Measurements from ENCODE around the gene ZNF579. TPM values are rescaled to one million over a fixed set of nuclear protein-coding genes. Genes with fewer than 3 reads are reported as not detected.
"Not testable (repeated sequence)": the region's sequence is repeated elsewhere in the genome, so short reads cannot be mapped to it uniquely, and the experiment has no call there.

Gene ZNF579
- total RNA-seq, 4 donors from 2014 or later = 4.2 to 5.1 (median 4.6) TPM

DNA sequence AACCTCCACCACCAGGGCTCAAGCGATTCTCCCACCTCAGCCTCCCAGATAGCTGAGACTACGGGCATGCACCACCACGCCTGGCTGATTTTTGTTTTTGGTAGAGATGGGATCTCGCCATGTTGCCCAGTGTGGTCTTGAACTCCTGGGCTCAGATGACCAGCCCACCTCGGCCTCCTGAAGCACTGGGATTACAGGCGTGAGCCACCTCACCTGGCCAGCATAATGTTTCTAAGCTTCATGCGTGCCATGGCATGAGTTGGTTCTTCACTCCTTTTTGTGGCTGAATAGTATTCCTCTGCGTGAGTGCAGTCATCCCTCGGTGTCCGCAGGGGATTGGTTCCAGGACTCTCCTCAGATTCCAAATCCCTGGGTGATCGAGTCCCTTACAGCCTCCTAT lies 4.2 kb upstream of the ZNF579 start:
- TF ChIP-seq POLR2A (IDR thresholded peaks at IDR 0.05) = no peak

DNA sequence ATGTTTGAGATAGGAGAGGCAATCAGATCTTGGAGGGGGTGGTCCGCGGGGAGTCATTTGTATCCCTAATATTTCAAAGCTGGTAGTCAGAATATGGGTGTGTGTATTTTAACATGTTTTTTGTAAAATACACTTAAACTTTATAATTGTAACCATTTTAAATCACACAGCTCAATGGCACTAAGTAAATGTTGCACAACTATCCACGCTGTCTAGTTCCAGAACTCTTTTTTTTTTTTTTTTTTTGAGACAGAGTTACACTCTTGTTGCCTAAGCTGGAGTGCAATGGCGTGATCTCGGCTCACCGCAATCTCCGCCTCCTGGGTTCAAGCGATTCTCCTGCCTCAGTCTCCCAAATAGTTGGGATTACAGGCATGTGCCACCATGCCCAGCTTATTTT lies 3.2 kb upstream of the ZNF579 start:
- H3K4me3 ChIP-seq (ENCODE audit: low read depth, poor library complexity, severe bottlenecking); intact Hi-C loops (cut with DNase I; ENCODE audit: low total_unique reads); DNase-seq (ENCODE audit: low spot score in 2 of 2): not testable (repeated sequence)
- 74 to 80% methylated on average over 8 of the region's 8 CpGs for WGBS, 2 donors

More for the DNA sequence above, 4.2 kb upstream of the ZNF579 start:
- intact Hi-C loops (cut with DNase I; ENCODE audit: low total_unique reads) = no loop called here
- DNase-seq (ENCODE audit: low spot score in 2 of 2) = no peak
- H3K4me3 ChIP-seq (ENCODE audit: low read depth, poor library complexity, severe bottlenecking) = no peak overlapping the region
- WGBS, 2 donors = 76 to 91% methylated on average over 11 of the region's 11 CpGs

DNA sequence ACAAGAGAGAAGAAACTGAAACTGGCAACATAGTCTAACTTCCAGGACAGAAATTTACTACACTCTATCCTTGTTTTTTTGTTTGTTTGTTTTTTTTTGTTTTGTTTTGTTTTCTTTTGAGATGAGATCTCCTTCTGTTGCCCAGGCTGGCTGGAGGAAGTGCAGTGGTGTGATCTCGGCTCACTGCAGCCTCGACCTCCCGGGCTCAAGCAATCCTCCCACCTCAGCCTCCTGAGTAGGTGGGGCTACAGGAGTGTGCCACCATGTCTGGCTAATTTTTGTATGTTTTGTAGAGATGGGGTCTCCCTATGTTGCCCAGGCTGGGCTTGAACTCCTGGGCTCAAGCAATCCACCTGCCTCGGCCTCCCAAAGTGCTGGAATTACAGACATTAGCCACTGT lies 1.6 kb upstream of the ZNF579 start:
- H3K4me3 ChIP-seq (ENCODE audit: low read depth, poor library complexity, severe bottlenecking); intact Hi-C loops (cut with DNase I; ENCODE audit: low total_unique reads); DNase-seq (ENCODE audit: low spot score in 2 of 2): not testable (repeated sequence)
- WGBS, 2 donors = 69 to 76% methylated on average over 4 of the region's 4 CpGs

DNA sequence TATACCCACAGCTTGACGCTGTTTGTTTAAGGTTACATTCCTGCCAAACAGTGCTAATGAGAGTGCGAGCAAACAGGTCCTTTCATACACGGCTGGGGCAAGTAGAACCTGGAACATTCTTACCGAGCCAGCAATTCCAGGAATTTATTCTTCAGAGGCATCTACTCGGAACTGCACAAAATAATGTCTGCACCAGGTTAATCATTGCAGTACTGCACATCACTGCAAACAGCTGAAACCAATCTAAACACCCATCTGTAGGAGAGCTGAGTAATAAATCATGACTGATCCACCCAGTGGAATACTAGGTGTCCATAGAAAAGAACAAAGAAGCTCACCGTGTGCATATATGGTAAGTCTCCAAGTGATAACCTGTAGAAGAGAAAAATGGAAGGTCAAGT lies 1.2 kb upstream of the ZNF579 start:
- WGBS, 2 donors = 12% methylated on average over 6 of the region's 6 CpGs
- intact Hi-C loops (cut with DNase I; ENCODE audit: low total_unique reads) = no loop called here
- no peak for DNase-seq (ENCODE audit: low spot score in 2 of 2)
- TF ChIP-seq POLR2A (IDR thresholded peaks at IDR 0.05) = no peak
- TF ChIP-seq, protein P1, sequence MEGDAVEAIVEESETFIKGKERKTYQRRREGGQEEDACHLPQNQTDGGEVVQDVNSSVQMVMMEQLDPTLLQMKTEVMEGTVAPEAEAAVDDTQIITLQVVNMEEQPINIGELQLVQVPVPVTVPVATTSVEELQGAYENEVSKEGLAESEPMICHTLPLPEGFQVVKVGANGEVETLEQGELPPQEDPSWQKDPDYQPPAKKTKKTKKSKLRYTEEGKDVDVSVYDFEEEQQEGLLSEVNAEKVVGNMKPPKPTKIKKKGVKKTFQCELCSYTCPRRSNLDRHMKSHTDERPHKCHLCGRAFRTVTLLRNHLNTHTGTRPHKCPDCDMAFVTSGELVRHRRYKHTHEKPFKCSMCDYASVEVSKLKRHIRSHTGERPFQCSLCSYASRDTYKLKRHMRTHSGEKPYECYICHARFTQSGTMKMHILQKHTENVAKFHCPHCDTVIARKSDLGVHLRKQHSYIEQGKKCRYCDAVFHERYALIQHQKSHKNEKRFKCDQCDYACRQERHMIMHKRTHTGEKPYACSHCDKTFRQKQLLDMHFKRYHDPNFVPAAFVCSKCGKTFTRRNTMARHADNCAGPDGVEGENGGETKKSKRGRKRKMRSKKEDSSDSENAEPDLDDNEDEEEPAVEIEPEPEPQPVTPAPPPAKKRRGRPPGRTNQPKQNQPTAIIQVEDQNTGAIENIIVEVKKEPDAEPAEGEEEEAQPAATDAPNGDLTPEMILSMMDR (IDR thresholded peaks at IDR 0.05) = no peak
- H3K4me3 ChIP-seq (ENCODE audit: low read depth, poor library complexity, severe bottlenecking) = no peak overlapping the region

DNA sequence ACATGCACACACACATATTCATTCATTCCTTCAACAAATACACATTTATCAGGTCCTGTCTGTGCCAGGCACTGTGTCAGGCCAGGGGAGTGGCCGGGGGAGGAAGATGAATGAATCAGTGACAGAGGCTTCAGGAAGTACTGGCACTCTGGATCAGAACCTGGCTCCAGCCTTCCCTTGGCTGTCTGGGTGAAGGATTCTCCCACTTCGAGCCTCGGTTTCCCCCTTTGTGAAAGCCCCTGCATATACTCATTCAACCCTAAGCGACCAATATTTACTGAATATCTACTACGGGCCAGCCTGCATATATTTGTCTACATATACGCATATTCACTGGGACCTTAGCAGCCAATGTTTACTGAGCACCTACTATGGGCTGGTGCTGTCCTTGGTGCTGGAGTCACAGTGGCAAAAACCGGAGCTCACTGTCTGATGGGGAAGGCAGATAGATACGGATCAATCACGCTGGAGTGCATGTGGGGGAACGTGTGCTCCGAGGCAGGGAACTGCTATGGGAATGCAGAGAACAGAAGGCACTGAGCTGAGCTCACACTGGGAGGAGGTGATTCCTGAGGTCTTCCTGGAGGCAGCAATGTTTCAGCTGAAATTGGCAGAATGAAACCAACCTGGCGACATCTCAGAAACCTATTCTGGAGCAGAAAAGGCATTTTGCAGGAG lies 636 bp upstream of the ZNF579 start:
- H3K4me3 ChIP-seq (ENCODE audit: low read depth, poor library complexity, severe bottlenecking) = peak overlapping the region; percentile 67
- TF ChIP-seq, protein P1 (IDR thresholded peaks at IDR 0.05) = no peak
- TF ChIP-seq POLR2A (IDR thresholded peaks at IDR 0.05) = no peak
- no peak for DNase-seq (ENCODE audit: low spot score in 2 of 2)
- 26 to 27% methylated on average over 12 of the region's 12 CpGs for WGBS, 2 donors
- intact Hi-C loops (cut with DNase I; ENCODE audit: low total_unique reads) = no loop called here

DNA sequence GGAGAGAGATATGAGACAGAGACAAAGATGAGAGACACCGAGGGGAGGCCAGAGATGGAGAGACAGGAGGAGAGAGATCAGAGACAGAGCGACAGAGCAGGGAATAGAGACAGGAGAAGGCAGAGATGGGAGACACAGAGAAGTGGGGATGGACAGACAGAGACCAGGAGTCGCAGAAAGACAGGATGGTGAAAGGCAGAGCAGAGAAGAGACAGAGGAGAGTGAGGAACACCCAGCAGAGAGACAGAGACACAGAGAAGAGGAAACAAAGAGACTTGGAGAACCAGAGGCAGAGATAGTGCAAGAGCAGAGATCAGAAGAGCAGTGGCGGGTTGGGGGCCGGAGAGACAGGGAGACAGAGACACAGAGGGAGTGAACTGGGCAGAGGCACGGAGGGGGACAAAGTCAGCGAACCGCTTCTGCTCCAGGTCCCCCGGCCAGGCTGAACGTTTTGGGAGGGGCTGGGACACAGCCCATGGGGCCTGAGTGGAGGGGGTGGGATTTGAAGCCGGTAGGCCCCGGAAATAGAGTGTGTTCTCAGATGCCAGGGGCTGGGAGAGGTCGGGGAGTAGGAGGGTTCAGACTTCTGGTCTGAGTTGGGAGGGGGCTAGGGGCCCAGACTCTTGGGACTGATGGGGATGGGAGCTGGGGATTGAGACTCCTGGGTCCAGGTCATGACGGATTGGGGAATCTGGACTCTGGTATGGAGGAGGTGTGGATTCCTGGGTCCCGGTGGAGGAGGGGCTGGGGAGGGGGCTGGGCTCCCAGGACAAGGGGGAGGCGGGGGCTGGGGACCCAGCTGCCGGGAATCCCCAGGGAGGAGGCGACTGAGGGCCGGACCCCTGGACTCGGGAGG lies 654 bp downstream of the ZNF579 start:
- TF ChIP-seq, protein P1 (IDR thresholded peaks at IDR 0.05) = no peak
- TF ChIP-seq POLR2A (IDR thresholded peaks at IDR 0.05) = no peak
- 9% methylated on average over 19 of the region's 20 CpGs for WGBS, 2 donors
- intact Hi-C loops (cut with DNase I; ENCODE audit: low total_unique reads) = no loop called here
- no peak for DNase-seq (ENCODE audit: low spot score in 2 of 2)
- peak overlapping the region; percentile 67 for H3K4me3 ChIP-seq (ENCODE audit: low read depth, poor library complexity, severe bottlenecking)
